Measurements from ENCODE around the gene SYDE1. TPM values are rescaled to one million over a fixed set of nuclear protein-coding genes. Genes with fewer than 3 reads are reported as not detected.

The SYDE1 gene
- total RNA-seq, 1 experiment from 2014 or later = 47.7 TPM

DNA sequence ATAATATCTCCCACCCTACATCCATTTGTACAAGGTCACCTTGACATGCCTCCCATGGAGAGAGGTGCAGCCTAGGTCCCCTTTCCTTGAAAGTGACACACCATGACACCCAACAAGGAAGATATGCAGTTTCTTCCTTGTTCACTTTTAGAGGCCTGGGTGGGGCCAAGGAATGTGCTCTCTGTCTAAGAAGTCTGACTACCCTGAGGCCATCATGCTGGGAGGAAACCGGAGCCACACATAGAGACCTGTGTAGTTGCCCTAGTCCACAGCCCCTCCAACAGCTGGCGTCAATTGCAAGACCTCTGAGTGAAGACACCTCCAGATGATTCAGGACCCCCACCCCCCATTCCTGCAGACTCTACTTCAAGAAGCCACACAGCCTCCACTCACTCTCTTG, 11.0 kb downstream of the SYDE1 start:
- no peaks in the 10 kb centered on the region for H3K36me3 ChIP-seq (ENCODE audit: control insufficient read depth, insufficient read depth, low read length)
- CTCF ChIA-PET = no interaction called here

DNA sequence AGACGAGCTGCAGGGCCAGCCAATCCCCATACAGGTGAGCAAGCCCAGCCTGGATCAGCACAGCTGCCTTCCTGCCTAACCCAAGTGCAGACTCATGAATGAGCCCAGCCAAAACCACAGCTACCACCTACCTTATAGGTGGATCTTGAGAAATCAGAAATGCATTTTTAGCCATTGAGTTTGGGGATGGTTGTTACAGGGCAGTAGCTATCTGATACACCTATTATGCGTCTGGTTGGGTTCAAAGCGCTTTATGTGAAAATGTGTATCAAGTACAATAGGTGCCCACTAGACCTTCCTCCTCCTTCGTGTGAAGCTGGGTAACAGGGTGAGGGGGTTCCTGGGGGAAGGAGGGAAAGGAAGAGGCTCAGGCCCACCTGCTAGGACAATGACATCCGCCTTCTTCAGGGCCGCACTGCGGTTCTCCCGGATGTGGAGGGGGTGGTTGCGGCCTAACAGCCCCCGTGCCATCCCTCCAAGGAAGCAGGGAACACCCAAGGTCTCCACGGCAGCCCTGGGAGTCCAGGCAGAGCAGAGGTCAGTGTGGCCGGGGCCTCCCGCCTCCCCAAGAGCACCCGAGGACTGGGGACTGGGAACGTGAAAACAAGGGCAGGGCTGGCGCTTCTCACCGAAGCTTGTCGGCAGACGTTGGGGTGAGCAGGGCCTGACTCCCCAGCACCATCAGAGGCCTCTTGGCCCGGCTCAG, 11.7 kb downstream of the SYDE1 start:
- no peaks in the 10 kb centered on the region for H3K9me3 ChIP-seq (ENCODE audit: control insufficient read depth, insufficient read depth, low read depth, low read length)
- ATAC-seq (no peak), DNase-seq (ENCODE audit: low read depth, low spot score) (no peak)
- no peak overlapping the region for H3K4me3 ChIP-seq (ENCODE audit: low read depth in 2 of 2, low read length in 2 of 2)
- TF ChIP-seq TCF7L2 (IDR thresholded peaks at IDR 0.05; ENCODE audit: low read depth, low read length) (no peak), SIN3A (IDR thresholded peaks at IDR 0.05; ENCODE audit: borderline replicate concordance, insufficient read depth, low read depth, low read length) (no peak)
- H3K27ac ChIP-seq (ENCODE audit: low read length) = no peak overlapping the region
- in situ Hi-C loops (cut with HindIII; ENCODE audit: low pct_unique_long_range_greater_than_20kb, low sequenced_read_pairs) (no loop called here), intact Hi-C loops (cut with micrococcal nuclease; ENCODE audit: unreplicated experiment) (no loop called here)
- no peaks in the 10 kb centered on the region for H3K27me3 ChIP-seq (ENCODE audit: control insufficient read depth, insufficient read depth, low read length)
- no TSS peak for BruUV-seq (replicated peaks)
- H3K4me1 ChIP-seq (ENCODE audit: control insufficient read depth, insufficient read depth, low read length) = peaks cover 2% of the 10 kb centered on the region; the same call in 1 of the 2 replicates
- ChIA-PET POLR2A (no interaction called here), CTCF (no interaction called here)
- H3K36me3 ChIP-seq (ENCODE audit: control insufficient read depth, insufficient read depth, low read length) = no peaks in the 10 kb centered on the region

More for the DNA sequence above, 11.0 kb downstream of the SYDE1 start:
- no peak for TF ChIP-seq TCF7L2 (IDR thresholded peaks at IDR 0.05; ENCODE audit: low read depth, low read length)
- TF ChIP-seq, protein P1, sequence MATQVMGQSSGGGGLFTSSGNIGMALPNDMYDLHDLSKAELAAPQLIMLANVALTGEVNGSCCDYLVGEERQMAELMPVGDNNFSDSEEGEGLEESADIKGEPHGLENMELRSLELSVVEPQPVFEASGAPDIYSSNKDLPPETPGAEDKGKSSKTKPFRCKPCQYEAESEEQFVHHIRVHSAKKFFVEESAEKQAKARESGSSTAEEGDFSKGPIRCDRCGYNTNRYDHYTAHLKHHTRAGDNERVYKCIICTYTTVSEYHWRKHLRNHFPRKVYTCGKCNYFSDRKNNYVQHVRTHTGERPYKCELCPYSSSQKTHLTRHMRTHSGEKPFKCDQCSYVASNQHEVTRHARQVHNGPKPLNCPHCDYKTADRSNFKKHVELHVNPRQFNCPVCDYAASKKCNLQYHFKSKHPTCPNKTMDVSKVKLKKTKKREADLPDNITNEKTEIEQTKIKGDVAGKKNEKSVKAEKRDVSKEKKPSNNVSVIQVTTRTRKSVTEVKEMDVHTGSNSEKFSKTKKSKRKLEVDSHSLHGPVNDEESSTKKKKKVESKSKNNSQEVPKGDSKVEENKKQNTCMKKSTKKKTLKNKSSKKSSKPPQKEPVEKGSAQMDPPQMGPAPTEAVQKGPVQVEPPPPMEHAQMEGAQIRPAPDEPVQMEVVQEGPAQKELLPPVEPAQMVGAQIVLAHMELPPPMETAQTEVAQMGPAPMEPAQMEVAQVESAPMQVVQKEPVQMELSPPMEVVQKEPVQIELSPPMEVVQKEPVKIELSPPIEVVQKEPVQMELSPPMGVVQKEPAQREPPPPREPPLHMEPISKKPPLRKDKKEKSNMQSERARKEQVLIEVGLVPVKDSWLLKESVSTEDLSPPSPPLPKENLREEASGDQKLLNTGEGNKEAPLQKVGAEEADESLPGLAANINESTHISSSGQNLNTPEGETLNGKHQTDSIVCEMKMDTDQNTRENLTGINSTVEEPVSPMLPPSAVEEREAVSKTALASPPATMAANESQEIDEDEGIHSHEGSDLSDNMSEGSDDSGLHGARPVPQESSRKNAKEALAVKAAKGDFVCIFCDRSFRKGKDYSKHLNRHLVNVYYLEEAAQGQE (IDR thresholded peaks at IDR 0.05; ENCODE audit: insufficient read depth in 1 of 2, low read depth in 2 of 2, low read length in 1 of 2) = no peak
- TF ChIP-seq POLR2AphosphoS5 (IDR thresholded peaks at IDR 0.05; ENCODE audit: low read depth, low read length) = no peak
- TF ChIP-seq SIN3A (IDR thresholded peaks at IDR 0.05; ENCODE audit: borderline replicate concordance, insufficient read depth, low read depth, low read length) = no peak
- TF ChIP-seq, protein P2, sequence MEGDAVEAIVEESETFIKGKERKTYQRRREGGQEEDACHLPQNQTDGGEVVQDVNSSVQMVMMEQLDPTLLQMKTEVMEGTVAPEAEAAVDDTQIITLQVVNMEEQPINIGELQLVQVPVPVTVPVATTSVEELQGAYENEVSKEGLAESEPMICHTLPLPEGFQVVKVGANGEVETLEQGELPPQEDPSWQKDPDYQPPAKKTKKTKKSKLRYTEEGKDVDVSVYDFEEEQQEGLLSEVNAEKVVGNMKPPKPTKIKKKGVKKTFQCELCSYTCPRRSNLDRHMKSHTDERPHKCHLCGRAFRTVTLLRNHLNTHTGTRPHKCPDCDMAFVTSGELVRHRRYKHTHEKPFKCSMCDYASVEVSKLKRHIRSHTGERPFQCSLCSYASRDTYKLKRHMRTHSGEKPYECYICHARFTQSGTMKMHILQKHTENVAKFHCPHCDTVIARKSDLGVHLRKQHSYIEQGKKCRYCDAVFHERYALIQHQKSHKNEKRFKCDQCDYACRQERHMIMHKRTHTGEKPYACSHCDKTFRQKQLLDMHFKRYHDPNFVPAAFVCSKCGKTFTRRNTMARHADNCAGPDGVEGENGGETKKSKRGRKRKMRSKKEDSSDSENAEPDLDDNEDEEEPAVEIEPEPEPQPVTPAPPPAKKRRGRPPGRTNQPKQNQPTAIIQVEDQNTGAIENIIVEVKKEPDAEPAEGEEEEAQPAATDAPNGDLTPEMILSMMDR (IDR thresholded peaks at IDR 0.05) = no peak
- in situ Hi-C loops (cut with HindIII; ENCODE audit: low pct_unique_long_range_greater_than_20kb, low sequenced_read_pairs) (no loop called here), intact Hi-C loops (cut with micrococcal nuclease; ENCODE audit: unreplicated experiment) (no loop called here)
- H3K27ac ChIP-seq (ENCODE audit: low read length) = no peak overlapping the region
- no peaks in the 10 kb centered on the region for H3K27me3 ChIP-seq (ENCODE audit: control insufficient read depth, insufficient read depth, low read length)
- POLR2A ChIA-PET = no interaction called here
- ATAC-seq (no peak), DNase-seq (ENCODE audit: low read depth, low spot score) (no peak)
- H3K9me3 ChIP-seq (ENCODE audit: control insufficient read depth, insufficient read depth, low read depth, low read length) = no peaks in the 10 kb centered on the region
- no peak overlapping the region for H3K4me3 ChIP-seq (ENCODE audit: low read depth in 2 of 2, low read length in 2 of 2)
- H3K4me1 ChIP-seq (ENCODE audit: control insufficient read depth, insufficient read depth, low read length) = no peaks in the 10 kb centered on the region
- BruUV-seq (replicated peaks) = no TSS peak
